Stimulated activated naive B cell treated with anti-CD40 and anti-IgM and Interleukin-4, amounts not matched to agents 10 μg/mL and 1 μg/mL and 100 μg/mL, for 72 hours (primary cell): Measurements from ENCODE around the gene ETV6.

ENCODE experiments used
- ATAC-seq, 2 donors: fragments of 150-1000 bp; cut with Tn5 transposase; replicated peaks; 2 replicates each; pipeline ENCODE4 v1.10.0; 2021; ENCODE audit warnings: moderate library complexity in 1 of 2
- DNase-seq: peaks from one replicate; pipeline ENCODE4 v3.0.0; 2021
- H3K27ac Mint-ChIP-seq: one replicate; pipeline ENCODE4 v1.8.0; 2022; ENCODE audit warnings: mild to moderate bottlenecking, mixed read lengths
- H3K27me3 Mint-ChIP-seq, 2 donors: one replicate each; pipeline ENCODE4 v1.8.0; 2022; ENCODE audit warnings: mixed read lengths in 2 of 2
- H3K36me3 Mint-ChIP-seq, 2 donors: one replicate each; pipeline ENCODE4 v1.8.0; 2022; ENCODE audit warnings: mixed read lengths in 2 of 2, mild to moderate bottlenecking in 1 of 2
- H3K4me1 Mint-ChIP-seq, 2 donors: one replicate each; pipeline ENCODE4 v1.8.0; 2022; ENCODE audit warnings: mixed read lengths in 2 of 2, mild to moderate bottlenecking in 1 of 2
- H3K4me3 Mint-ChIP-seq, 2 donors: one replicate each; pipeline ENCODE4 v1.8.0; 2022; ENCODE audit warnings: mild to moderate bottlenecking in 2 of 2, mixed read lengths in 2 of 2, moderate library complexity in 1 of 2
- H3K9me3 Mint-ChIP-seq, 2 donors: one replicate each; pipeline ENCODE4 v1.8.0; 2022; ENCODE audit warnings: mixed read lengths in 2 of 2, mild to moderate bottlenecking in 1 of 2

The ETV6 gene

DNA sequence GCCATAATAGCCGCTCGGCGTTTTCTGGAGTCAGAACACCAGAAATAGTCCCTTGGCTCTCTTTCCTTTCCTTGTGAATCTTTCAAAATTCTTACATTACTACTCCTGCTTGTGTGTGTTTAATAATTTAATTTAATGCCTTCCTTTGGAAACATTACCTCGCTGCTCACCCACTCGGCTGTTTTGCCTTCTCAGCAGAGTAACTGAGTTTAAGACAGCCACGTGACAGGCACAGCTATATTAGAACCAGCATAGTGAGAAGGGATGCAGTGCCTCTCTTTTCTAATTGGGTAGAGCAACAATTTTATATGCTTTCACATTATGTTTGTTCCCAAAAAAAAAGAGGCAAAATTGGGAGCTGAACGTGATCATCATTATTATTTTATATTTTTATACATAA is 107.6 kb downstream of the ETV6 start:
- Mint-ChIP-seq H3K4me3 (no peak overlapping the region), H3K27ac (peak overlapping the region; percentile 25), H3K4me1 (peaks cover 48 to 84% of the 10 kb centered on the region in 2 donors), H3K27me3 (no peaks in the 10 kb centered on the region), H3K9me3 (peaks cover 0 to 5% of the 10 kb centered on the region in 2 donors), H3K36me3 (peaks cover 35 to 64% of the 10 kb centered on the region in 2 donors)
- no peak for ATAC-seq
- no peak for DNase-seq

DNA sequence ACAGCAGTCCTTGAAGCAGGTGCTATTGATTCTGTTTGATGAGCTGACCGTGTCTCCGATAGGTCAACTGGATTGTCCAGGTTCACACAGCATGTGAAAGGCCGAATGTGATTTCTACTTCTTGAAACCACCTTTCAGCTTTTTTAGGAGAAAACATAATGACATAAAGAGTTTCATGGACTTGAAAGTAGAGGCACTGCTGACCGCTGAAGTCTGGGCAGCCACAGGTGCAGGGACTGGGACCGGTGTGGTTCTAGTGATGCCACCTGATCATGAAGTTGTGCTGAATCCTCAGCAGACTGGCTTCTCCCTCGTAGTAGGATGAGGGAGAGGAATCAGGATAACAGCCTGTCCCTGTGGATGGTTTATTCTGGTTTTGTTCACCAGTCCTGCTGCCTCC is 108.1 kb downstream of the ETV6 start:
- Mint-ChIP-seq H3K36me3 (peaks cover 32 to 59% of the 10 kb centered on the region in 2 donors), H3K27me3 (no peaks in the 10 kb centered on the region), H3K27ac (peak overlapping the region; percentile 95), H3K9me3 (peaks cover 0 to 5% of the 10 kb centered on the region in 2 donors), H3K4me1 (peaks cover 50 to 84% of the 10 kb centered on the region in 2 donors), H3K4me3 (no peak overlapping the region)
- ATAC-seq (no peak), DNase-seq (no peak)

DNA sequence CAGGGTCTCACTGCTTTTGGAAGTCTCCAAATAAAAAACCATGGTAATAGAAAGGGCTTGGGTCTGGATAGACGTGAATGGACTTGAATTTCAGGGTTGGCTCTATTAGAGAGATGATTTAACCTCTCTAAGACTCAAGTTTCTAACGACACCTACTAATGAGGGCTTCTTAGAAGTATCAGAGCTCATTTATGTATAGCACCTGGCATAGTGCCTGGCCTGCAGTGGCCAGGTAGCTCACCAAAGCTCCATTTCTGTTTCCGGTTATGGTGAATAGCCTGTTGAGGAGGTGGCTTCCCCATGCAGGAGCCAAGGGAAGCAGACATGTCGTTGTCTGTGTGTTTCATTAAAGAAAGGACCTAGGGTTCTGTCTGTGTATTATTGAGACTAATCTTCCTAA is 108.6 kb downstream of the ETV6 start:
- DNase-seq (no peak), ATAC-seq (no peak)
- H3K9me3 Mint-ChIP-seq, result peaks cover 0 to 5% of the 10 kb centered on the region in 2 donors
- H3K27ac Mint-ChIP-seq, result peak overlapping the region; percentile 95
- H3K27me3 Mint-ChIP-seq, result no peaks in the 10 kb centered on the region
- H3K4me1 Mint-ChIP-seq, result peaks cover 49 to 84% of the 10 kb centered on the region in 2 donors
- H3K4me3 Mint-ChIP-seq, result peak overlapping the region in 1 of 2 donors; percentile 24
- H3K36me3 Mint-ChIP-seq, result peaks cover 30 to 54% of the 10 kb centered on the region in 2 donors

DNA sequence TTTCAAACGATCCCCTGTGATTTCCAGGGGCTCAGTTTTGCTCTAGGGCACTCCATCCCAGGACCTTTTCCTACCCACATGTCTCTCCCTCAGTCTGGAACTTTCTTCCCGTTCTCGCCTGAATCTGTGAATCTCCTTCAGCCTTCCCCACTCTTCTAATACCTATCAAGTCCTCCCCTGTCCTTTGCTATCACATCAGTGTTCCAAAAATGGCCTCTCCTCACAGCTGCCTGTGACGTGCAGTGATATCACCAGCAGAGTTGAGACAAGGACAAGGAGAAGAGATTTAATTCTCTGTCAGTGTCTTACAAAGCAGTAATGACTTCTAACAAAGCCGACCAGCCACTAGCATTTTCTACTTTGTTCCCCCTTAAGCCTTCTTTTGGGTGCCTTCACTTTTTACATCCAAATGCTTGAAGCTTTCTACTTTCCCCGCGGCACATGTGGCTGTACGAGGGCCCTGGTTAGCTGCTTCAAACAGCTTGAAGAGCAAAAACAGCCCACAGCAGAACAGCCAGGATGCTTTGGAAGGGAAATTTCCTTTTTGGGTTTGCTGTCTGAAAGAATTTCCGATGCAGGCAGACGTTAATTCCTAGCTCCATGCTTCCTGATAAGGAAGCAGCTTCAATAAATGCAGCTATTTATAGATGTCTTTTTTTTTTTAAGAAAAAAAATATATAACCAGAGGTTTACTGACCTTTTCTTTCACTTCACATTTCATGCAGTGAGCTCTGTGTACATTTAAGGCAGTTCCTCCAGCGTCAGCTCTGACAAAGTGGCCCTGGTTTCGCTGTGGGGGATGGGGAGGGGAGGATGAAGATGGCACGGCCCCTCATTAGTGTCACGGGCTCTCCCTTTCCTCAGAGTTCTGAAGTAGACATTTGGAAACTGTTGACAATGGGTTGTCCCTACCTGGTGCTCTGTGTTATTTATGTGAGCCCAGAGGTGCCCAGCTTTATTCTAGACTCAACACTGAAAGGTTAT is 109.3 kb downstream of the ETV6 start:
- Mint-ChIP-seq H3K4me3 (peak overlapping the region; percentile 52 to 62), H3K27ac (peak overlapping the region; percentile 95), H3K36me3 (peaks cover 25 to 51% of the 10 kb centered on the region in 2 donors), H3K27me3 (no peaks in the 10 kb centered on the region), H3K9me3 (peaks cover 0 to 5% of the 10 kb centered on the region in 2 donors), H3K4me1 (peaks cover 48 to 84% of the 10 kb centered on the region in 2 donors)
- ATAC-seq, result peak; percentile 76 to 83
- peak; percentile 80 for DNase-seq

DNA sequence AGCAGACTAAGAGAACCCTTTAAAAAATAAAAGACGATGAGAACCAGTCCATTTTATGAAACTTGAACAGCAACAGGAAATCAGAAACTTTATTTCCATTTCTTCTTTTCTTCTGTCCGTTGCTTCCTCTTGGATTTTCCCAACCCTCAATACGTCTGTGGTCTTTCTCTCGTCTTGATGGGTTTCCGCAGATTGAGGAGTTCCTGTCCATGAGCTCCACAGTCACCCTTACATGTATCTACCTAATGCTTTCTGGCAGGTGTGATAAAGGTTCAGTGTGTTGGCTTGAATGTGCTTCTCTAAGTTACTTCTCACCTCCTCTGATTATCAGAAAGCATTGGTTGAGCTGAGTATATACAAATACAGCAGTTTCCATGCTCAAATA is 110.0 kb downstream of the ETV6 start:
- no peaks in the 10 kb centered on the region for H3K27me3 Mint-ChIP-seq
- no peak for DNase-seq
- peaks cover 0 to 5% of the 10 kb centered on the region in 2 donors for H3K9me3 Mint-ChIP-seq
- H3K36me3 Mint-ChIP-seq, result peaks cover 25 to 51% of the 10 kb centered on the region in 2 donors
- peaks cover 55 to 91% of the 10 kb centered on the region in 2 donors for H3K4me1 Mint-ChIP-seq
- peak overlapping the region; percentile 39 to 52 for H3K4me3 Mint-ChIP-seq
- H3K27ac Mint-ChIP-seq, result peak overlapping the region; percentile 95
- no peak for ATAC-seq

DNA sequence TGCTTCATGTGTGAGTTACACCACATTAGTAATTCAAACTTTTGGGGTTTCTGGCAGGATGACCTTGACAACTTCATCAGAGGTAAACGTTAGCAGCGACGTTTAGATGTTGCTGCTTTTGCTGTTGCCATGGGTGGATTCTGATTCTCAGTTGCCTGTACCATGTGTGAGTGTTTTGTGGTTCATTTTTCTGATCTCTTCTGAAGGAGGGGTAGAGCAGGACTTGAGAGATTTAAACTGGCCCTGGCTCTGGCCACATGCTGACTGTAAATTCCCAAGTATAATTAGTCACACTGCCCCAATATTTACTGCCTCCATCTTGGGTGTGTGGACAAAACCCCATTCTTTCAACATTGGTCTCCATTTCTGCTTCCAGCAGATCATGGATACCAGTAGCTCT is 110.4 kb downstream of the ETV6 start:
- H3K4me1 Mint-ChIP-seq, result peaks cover 56 to 95% of the 10 kb centered on the region in 2 donors
- no peaks in the 10 kb centered on the region for H3K27me3 Mint-ChIP-seq
- peak overlapping the region; percentile 95 for H3K27ac Mint-ChIP-seq
- peaks cover 0 to 5% of the 10 kb centered on the region in 2 donors for H3K9me3 Mint-ChIP-seq
- peaks cover 22 to 49% of the 10 kb centered on the region in 2 donors for H3K36me3 Mint-ChIP-seq
- peak overlapping the region in 1 of 2 donors; percentile 19 for H3K4me3 Mint-ChIP-seq
- ATAC-seq (no peak), DNase-seq (no peak)

DNA sequence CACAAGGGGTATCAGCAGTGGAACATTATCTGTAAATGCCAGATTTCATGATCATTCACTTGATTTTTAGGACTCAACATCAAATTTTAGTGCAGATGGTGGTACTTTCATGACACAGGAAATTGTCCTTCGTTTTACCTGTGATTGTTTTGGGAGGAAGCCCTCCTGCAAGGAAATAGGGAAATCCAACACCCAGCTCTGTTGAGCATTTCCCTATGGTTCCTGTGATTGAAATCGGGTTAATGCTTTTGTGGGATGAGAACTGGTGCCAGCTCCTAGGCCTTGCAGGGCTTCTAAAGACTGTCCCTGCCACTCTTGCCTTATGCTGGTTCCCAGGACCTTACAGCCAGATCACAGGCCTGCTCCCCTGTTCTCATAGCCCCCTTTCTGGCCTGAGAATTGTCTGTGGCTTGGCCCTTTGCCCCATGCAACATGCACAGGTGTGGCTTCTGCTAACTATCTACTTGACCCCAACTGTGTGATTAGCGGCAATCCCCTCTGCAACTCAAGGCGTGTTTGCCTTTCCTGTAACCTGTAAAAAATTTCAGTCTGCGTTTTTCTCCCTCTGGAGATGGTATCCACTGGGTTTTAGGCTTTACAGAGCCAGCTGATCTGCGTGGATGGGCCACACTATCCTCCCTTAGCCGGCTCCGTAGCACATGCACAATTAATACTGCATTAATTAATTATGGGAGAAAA is 112.5 kb downstream of the ETV6 start:
- peak overlapping the region; percentile 23 to 31 for H3K4me3 Mint-ChIP-seq
- H3K4me1 Mint-ChIP-seq, result peaks cover 67 to 97% of the 10 kb centered on the region in 2 donors
- peak overlapping the region; percentile 95 for H3K27ac Mint-ChIP-seq
- DNase-seq (peak; percentile 50), ATAC-seq (peak; percentile 5 to 8)
- peaks cover 18 to 42% of the 10 kb centered on the region in 2 donors for H3K36me3 Mint-ChIP-seq
- H3K9me3 Mint-ChIP-seq, result peaks cover 0 to 5% of the 10 kb centered on the region in 2 donors
- no peaks in the 10 kb centered on the region for H3K27me3 Mint-ChIP-seq

DNA sequence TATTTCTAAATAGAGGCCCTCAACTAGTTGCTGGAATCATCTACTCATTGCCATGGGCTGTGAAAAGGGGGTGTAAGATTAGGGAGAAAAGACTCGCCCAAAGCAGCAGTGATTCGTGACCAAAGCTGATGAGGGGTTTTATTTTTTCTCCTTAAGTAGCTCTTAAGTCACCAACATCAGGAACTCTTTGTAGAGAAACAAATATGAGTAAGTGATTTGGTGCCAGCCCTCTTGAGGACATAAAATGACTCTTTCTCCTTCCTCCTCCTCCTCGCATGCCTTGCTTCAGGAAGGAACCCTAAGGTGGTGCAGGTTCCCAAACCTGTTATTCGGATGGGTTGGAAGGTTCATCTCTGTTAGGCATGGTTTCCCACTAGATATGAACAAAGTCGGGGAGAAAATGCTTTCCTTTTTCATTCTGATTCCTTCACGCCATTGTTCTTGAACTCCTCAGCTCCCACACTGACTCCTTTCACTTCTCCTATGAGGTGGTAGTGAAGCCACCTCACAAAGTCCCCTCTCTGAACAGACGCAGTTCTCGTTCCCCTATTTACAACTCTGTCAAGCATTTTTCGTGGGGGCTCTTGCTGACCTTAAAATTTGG is 113.4 kb downstream of the ETV6 start:
- Mint-ChIP-seq H3K4me3 (peak overlapping the region; percentile 22 to 41), H3K27ac (peak overlapping the region; percentile 95), H3K4me1 (peaks cover 68 to 99% of the 10 kb centered on the region in 2 donors), H3K36me3 (peaks cover 23 to 40% of the 10 kb centered on the region in 2 donors), H3K27me3 (no peaks in the 10 kb centered on the region), H3K9me3 (peaks cover 0 to 5% of the 10 kb centered on the region in 2 donors)
- ATAC-seq, result peak; percentile 55 to 56
- peak; percentile 69 for DNase-seq

DNA sequence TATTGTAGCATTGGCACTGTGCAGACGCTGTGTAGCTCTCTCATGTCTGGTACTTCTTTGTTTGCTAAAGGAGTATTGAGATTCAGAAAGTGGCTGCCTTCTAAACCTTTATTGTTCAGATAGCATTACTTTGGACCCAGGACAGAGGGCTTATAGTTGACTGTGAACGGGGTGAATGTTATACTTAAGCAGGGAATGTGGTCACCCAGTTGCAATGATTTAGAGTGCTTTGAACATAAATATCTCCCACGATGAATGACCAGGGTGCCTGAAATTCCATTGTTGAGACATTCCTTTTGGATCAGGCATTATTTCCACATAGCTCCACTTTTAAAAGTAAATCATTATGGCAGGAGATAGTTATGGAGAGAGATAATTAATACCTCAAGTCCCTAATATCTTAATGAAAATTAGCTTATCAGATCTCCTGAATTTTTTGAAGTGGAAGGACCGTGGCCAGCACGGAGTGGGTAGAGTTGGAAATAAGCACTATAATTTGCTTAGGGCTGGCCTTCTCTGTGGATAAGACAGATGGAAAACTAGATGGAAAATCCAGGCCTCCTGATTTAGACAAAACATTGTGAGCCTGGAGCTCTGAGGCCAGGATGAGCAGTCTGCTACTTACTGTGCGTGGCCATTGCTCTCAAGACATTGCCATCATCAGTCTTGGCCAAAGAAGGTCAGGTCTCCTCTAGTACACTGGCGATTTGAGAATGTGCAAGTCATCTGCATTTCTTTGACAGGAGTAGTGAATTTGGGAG is 114.5 kb downstream of the ETV6 start:
- H3K4me3 Mint-ChIP-seq, result peak overlapping the region; percentile 36 to 41
- no peaks in the 10 kb centered on the region for H3K27me3 Mint-ChIP-seq
- ATAC-seq, result no peak
- peaks cover 21 to 38% of the 10 kb centered on the region in 2 donors for H3K36me3 Mint-ChIP-seq
- peaks cover 65 to 99% of the 10 kb centered on the region in 2 donors for H3K4me1 Mint-ChIP-seq
- DNase-seq, result no peak
- peak overlapping the region; percentile 95 for H3K27ac Mint-ChIP-seq
- peaks cover 0 to 5% of the 10 kb centered on the region in 2 donors for H3K9me3 Mint-ChIP-seq

DNA sequence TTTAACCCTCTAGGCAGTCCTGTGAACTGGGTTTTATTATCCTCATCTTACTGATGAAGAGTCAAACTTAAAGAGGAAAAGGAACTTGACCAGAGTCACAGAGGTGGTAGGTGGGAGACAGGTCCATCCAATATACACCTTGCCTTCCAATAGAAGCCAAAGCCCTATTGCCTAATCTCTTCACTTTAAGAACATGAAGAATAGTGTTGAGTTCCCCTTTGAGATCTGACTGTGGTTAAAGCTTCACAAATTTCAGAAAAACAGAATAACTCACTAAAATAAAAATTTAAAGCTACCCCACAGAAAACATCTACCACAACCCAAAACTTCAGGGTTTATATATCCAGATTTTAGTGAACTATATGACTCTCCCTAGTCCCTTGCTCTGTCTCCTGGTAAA is 115.4 kb downstream of the ETV6 start:
- H3K36me3 Mint-ChIP-seq, result peaks cover 27 to 38% of the 10 kb centered on the region in 2 donors
- H3K4me1 Mint-ChIP-seq, result peaks cover 61 to 99% of the 10 kb centered on the region in 2 donors
- H3K27me3 Mint-ChIP-seq, result no peaks in the 10 kb centered on the region
- no peak for DNase-seq
- ATAC-seq, result no peak
- peaks cover 0 to 5% of the 10 kb centered on the region in 2 donors for H3K9me3 Mint-ChIP-seq
- peak overlapping the region; percentile 2 to 63 for H3K4me3 Mint-ChIP-seq
- peak overlapping the region; percentile 95 for H3K27ac Mint-ChIP-seq

DNA sequence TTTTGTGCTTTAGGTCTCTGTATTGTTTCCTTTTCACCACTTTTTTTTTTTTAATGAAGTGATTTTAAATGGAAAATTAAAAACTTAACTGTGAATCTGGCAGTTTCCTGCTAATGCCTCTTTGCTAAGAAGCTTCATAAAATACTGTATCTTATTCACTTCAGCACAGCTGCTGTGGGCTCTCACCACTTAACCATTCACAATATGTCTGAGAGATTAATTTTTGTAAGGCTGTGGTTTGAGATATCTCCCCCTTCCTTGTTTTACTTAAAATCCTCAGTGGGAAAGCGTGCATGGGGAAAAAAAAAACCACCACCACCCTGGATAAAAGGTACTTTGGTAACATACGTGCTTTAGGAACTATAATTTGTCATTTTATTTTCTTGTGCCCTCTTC is 115.9 kb downstream of the ETV6 start:
- Mint-ChIP-seq H3K36me3 (peaks cover 24 to 36% of the 10 kb centered on the region in 2 donors), H3K27me3 (no peaks in the 10 kb centered on the region), H3K4me1 (peaks cover 61 to 99% of the 10 kb centered on the region in 2 donors), H3K4me3 (peak overlapping the region; percentile 63), H3K9me3 (no peaks in the 10 kb centered on the region), H3K27ac (peak overlapping the region; percentile 95)
- DNase-seq, result no peak
- ATAC-seq, result peak; percentile 19 to 34

DNA sequence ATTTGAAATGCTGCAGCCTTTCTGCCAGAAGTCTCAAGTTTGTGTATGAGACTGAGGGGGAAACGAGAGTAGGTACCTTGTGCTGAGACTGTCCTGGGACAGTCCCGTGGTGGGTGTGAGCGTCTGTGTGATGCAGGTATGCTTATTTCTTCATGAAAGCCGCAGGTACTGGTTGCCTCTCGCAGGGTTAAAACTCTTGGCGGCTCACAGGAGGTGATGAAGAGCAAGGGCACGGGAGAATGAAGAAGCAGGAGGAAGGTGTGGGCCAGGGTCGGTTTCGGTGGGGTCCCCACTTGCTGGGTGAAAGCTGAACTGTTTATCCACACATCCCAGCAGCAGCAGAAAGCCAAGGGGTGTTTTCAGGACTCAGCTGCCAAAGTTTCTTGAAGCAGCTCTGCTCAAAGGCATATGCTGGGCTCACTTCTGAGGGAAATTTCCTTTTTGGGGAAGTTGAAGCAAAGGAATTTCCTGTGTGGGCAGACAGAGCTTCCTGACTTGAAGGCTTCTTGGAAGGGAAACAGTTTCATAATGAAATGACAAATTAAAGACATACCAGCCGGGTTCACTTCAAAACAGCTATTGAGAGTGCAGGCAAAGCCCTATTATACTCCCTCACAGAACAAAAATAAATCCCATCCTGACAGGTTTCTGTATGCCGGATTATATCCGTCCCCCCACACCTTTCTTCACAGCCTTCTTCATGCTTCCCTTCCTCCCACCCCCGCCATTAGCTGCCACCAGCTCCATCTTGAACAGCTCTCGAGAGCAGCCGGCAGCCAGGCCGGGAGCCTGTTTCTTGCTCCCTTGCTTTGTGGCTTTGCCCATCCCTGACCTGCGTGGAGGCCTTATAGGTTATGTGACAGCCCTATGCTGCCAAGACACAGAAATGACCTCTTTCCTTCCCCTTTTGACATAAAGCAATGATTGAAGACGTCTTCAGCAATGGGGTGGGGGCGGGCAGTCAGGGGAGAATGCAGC is 116.6 kb downstream of the ETV6 start:
- Mint-ChIP-seq H3K27me3 (no peaks in the 10 kb centered on the region), H3K36me3 (peaks cover 27 to 37% of the 10 kb centered on the region in 2 donors), H3K4me1 (peaks cover 62 to 100% of the 10 kb centered on the region in 2 donors), H3K4me3 (peak overlapping the region; percentile 63), H3K9me3 (no peaks in the 10 kb centered on the region), H3K27ac (peak overlapping the region; percentile 95)
- DNase-seq (peak; percentile 85), ATAC-seq (peak; percentile 87 to 88)
